Panc1 (cell line): ENCODE measurements around the gene GPR55.

Source experiments
- POLR2AphosphoS5 ChIP-seq: IDR thresholded peaks from 2 replicates; pipeline ENCODE4 v1.6.1; 2012; ENCODE audit warnings: mild to moderate bottlenecking, low read depth, low read length, moderate library complexity
- TF ChIP-seq, protein P1 (sequence below): fragments of 450-650 bp; IDR thresholded peaks from 2 replicates; pipeline ENCODE4 v1.5.1; 2017; ENCODE audit warnings: mild to moderate bottlenecking

GRCh38 chr2:230947235-230947576, 22.2 kb upstream of the GPR55 start:
- TF ChIP-seq, protein P1, sequence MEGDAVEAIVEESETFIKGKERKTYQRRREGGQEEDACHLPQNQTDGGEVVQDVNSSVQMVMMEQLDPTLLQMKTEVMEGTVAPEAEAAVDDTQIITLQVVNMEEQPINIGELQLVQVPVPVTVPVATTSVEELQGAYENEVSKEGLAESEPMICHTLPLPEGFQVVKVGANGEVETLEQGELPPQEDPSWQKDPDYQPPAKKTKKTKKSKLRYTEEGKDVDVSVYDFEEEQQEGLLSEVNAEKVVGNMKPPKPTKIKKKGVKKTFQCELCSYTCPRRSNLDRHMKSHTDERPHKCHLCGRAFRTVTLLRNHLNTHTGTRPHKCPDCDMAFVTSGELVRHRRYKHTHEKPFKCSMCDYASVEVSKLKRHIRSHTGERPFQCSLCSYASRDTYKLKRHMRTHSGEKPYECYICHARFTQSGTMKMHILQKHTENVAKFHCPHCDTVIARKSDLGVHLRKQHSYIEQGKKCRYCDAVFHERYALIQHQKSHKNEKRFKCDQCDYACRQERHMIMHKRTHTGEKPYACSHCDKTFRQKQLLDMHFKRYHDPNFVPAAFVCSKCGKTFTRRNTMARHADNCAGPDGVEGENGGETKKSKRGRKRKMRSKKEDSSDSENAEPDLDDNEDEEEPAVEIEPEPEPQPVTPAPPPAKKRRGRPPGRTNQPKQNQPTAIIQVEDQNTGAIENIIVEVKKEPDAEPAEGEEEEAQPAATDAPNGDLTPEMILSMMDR = no peak
- no peak for TF ChIP-seq POLR2AphosphoS5
